ENCODE measurements around the gene KCNJ3.

The KCNJ3 gene

GRCh38 chr2:154709215-154709614 lies 10.7 kb downstream of the KCNJ3 start:
- Histone ChIP-seq H3K27me3 (ENCODE audit: control insufficient read depth, insufficient read depth, low read length) (no peaks in the 10 kb centered on the region), H3K4me3 (ENCODE audit: low read length) (no peak overlapping the region), H3K4me1 (ENCODE audit: control insufficient read depth, low read depth, low read length) (peaks cover 8% of the 10 kb centered on the region), H3K36me3 (ENCODE audit: control insufficient read depth, low read depth, low read length) (no peaks in the 10 kb centered on the region), H3K9me3 (ENCODE audit: control insufficient read depth, low read depth, low read length) (no peaks in the 10 kb centered on the region), H3K9ac (ENCODE audit: low read length) (no peak overlapping the region), H3K27ac (ENCODE audit: low read length) (no peak overlapping the region)

- H3K9ac ChIP-seq (ENCODE audit: low read length) = no peak overlapping the region
- H3K27me3 ChIP-seq (ENCODE audit: control insufficient read depth, insufficient read depth, low read length) = no peaks in the 10 kb centered on the region
- no peaks in the 10 kb centered on the region for H3K9me3 ChIP-seq (ENCODE audit: control insufficient read depth, low read depth, low read length)
- no peak overlapping the region for H3K4me3 ChIP-seq (ENCODE audit: low read length)
- H3K36me3 ChIP-seq (ENCODE audit: control insufficient read depth, low read depth, low read length) = no peaks in the 10 kb centered on the region
- no peak overlapping the region for H3K27ac ChIP-seq (ENCODE audit: low read length)
- H3K4me1 ChIP-seq (ENCODE audit: control insufficient read depth, low read depth, low read length) = peaks cover 8% of the 10 kb centered on the region
These were observed 11.6 kb downstream of the KCNJ3 start for GRCh38 chr2:154710078-154710477.

GRCh38 chr2:154710685-154711084 lies 12.2 kb downstream of the KCNJ3 start:
- no peaks in the 10 kb centered on the region for H3K27me3 ChIP-seq (ENCODE audit: control insufficient read depth, insufficient read depth, low read length)
- H3K27ac ChIP-seq (ENCODE audit: low read length) = no peak overlapping the region
- H3K4me1 ChIP-seq (ENCODE audit: control insufficient read depth, low read depth, low read length) = peaks cover 8% of the 10 kb centered on the region
- H3K4me3 ChIP-seq (ENCODE audit: low read length) = no peak overlapping the region
- H3K9me3 ChIP-seq (ENCODE audit: control insufficient read depth, low read depth, low read length) = no peaks in the 10 kb centered on the region
- no peaks in the 10 kb centered on the region for H3K36me3 ChIP-seq (ENCODE audit: control insufficient read depth, low read depth, low read length)
- no peak overlapping the region for H3K9ac ChIP-seq (ENCODE audit: low read length)

- Histone ChIP-seq H3K9me3 (ENCODE audit: control insufficient read depth, low read depth, low read length) (no peaks in the 10 kb centered on the region), H3K4me3 (ENCODE audit: low read length) (no peak overlapping the region), H3K27ac (ENCODE audit: low read length) (no peak overlapping the region), H3K4me1 (ENCODE audit: control insufficient read depth, low read depth, low read length) (peaks cover 8% of the 10 kb centered on the region), H3K27me3 (ENCODE audit: control insufficient read depth, insufficient read depth, low read length) (no peaks in the 10 kb centered on the region), H3K36me3 (ENCODE audit: control insufficient read depth, low read depth, low read length) (no peaks in the 10 kb centered on the region), H3K9ac (ENCODE audit: low read length) (no peak overlapping the region)
These were observed 15.2 kb downstream of the KCNJ3 start for GRCh38 chr2:154713675-154714074.

GRCh38 chr2:154720651-154721050 lies 22.2 kb downstream of the KCNJ3 start:
- Histone ChIP-seq H3K9me3 (ENCODE audit: control insufficient read depth, low read depth, low read length) (no peaks in the 10 kb centered on the region), H3K27me3 (ENCODE audit: control insufficient read depth, insufficient read depth, low read length) (no peaks in the 10 kb centered on the region), H3K9ac (ENCODE audit: low read length) (no peak overlapping the region), H3K36me3 (ENCODE audit: control insufficient read depth, low read depth, low read length) (no peaks in the 10 kb centered on the region), H3K4me1 (ENCODE audit: control insufficient read depth, low read depth, low read length) (no peaks in the 10 kb centered on the region), H3K4me3 (ENCODE audit: low read length) (no peak overlapping the region), H3K27ac (ENCODE audit: low read length) (no peak overlapping the region)

- Histone ChIP-seq H3K36me3 (ENCODE audit: control insufficient read depth, low read depth, low read length) (no peaks in the 10 kb centered on the region), H3K4me3 (ENCODE audit: low read length) (no peak overlapping the region), H3K9me3 (ENCODE audit: control insufficient read depth, low read depth, low read length) (no peaks in the 10 kb centered on the region), H3K9ac (ENCODE audit: low read length) (no peak overlapping the region), H3K27me3 (ENCODE audit: control insufficient read depth, insufficient read depth, low read length) (no peaks in the 10 kb centered on the region), H3K4me1 (ENCODE audit: control insufficient read depth, low read depth, low read length) (no peaks in the 10 kb centered on the region), H3K27ac (ENCODE audit: low read length) (no peak overlapping the region)
These were observed 25.8 kb downstream of the KCNJ3 start for GRCh38 chr2:154724194-154724797.

GRCh38 chr2:154740361-154740760 lies 41.9 kb downstream of the KCNJ3 start:
- Histone ChIP-seq H3K9me3 (ENCODE audit: control insufficient read depth, low read depth, low read length) (no peaks in the 10 kb centered on the region), H3K9ac (ENCODE audit: low read length) (no peak overlapping the region), H3K27me3 (ENCODE audit: control insufficient read depth, insufficient read depth, low read length) (no peaks in the 10 kb centered on the region)

GRCh38 chr2:154758871-154759270 lies 60.4 kb downstream of the KCNJ3 start:
- Histone ChIP-seq H3K27me3 (ENCODE audit: control insufficient read depth, insufficient read depth, low read length) (no peaks in the 10 kb centered on the region), H3K27ac (ENCODE audit: low read length) (no peak overlapping the region), H3K9me3 (ENCODE audit: control insufficient read depth, low read depth, low read length) (no peaks in the 10 kb centered on the region), H3K36me3 (ENCODE audit: control insufficient read depth, low read depth, low read length) (no peaks in the 10 kb centered on the region), H3K4me1 (ENCODE audit: control insufficient read depth, low read depth, low read length) (no peaks in the 10 kb centered on the region), H3K4me3 (ENCODE audit: low read length) (no peak overlapping the region), H3K9ac (ENCODE audit: low read length) (no peak overlapping the region)

More at GRCh38 chr2:154740361-154740760, 41.9 kb downstream of the KCNJ3 start:
- Histone ChIP-seq H3K4me3 (ENCODE audit: low read length) (no peak overlapping the region), H3K4me1 (ENCODE audit: control insufficient read depth, low read depth, low read length) (no peaks in the 10 kb centered on the region), H3K27ac (ENCODE audit: low read length) (no peak overlapping the region), H3K36me3 (ENCODE audit: control insufficient read depth, low read depth, low read length) (no peaks in the 10 kb centered on the region)

- Histone ChIP-seq H3K4me3 (ENCODE audit: low read length) (no peak overlapping the region), H3K4me1 (ENCODE audit: control insufficient read depth, low read depth, low read length) (no peaks in the 10 kb centered on the region), H3K27me3 (ENCODE audit: control insufficient read depth, insufficient read depth, low read length) (no peaks in the 10 kb centered on the region), H3K27ac (ENCODE audit: low read length) (no peak overlapping the region), H3K9me3 (ENCODE audit: control insufficient read depth, low read depth, low read length) (no peaks in the 10 kb centered on the region), H3K9ac (ENCODE audit: low read length) (no peak overlapping the region), H3K36me3 (ENCODE audit: control insufficient read depth, low read depth, low read length) (no peaks in the 10 kb centered on the region)
These were observed 64.1 kb downstream of the KCNJ3 start for GRCh38 chr2:154762638-154763037.

- no peaks in the 10 kb centered on the region for H3K4me1 ChIP-seq (ENCODE audit: control insufficient read depth, low read depth, low read length)
- no peak overlapping the region for H3K27ac ChIP-seq (ENCODE audit: low read length)
- H3K9me3 ChIP-seq (ENCODE audit: control insufficient read depth, low read depth, low read length) = no peaks in the 10 kb centered on the region
- H3K27me3 ChIP-seq (ENCODE audit: control insufficient read depth, insufficient read depth, low read length) = no peaks in the 10 kb centered on the region
- H3K36me3 ChIP-seq (ENCODE audit: control insufficient read depth, low read depth, low read length) = no peaks in the 10 kb centered on the region
- H3K9ac ChIP-seq (ENCODE audit: low read length) = no peak overlapping the region
- no peak overlapping the region for H3K4me3 ChIP-seq (ENCODE audit: low read length)
These were observed 73.3 kb downstream of the KCNJ3 start for GRCh38 chr2:154771664-154772284.

GRCh38 chr2:154776825-154777224 lies 78.3 kb downstream of the KCNJ3 start:
- no peaks in the 10 kb centered on the region for H3K36me3 ChIP-seq (ENCODE audit: control insufficient read depth, low read depth, low read length)

GRCh38 chr2:154794406-154794805 lies 95.9 kb downstream of the KCNJ3 start:
- Histone ChIP-seq H3K36me3 (ENCODE audit: control insufficient read depth, low read depth, low read length) (no peaks in the 10 kb centered on the region), H3K9me3 (ENCODE audit: control insufficient read depth, low read depth, low read length) (no peaks in the 10 kb centered on the region), H3K27ac (ENCODE audit: low read length) (no peak overlapping the region), H3K4me1 (ENCODE audit: control insufficient read depth, low read depth, low read length) (peaks cover 11% of the 10 kb centered on the region), H3K27me3 (ENCODE audit: control insufficient read depth, insufficient read depth, low read length) (no peaks in the 10 kb centered on the region), H3K9ac (ENCODE audit: low read length) (no peak overlapping the region), H3K4me3 (ENCODE audit: low read length) (no peak overlapping the region)

More at GRCh38 chr2:154776825-154777224, 78.3 kb downstream of the KCNJ3 start:
- Histone ChIP-seq H3K4me1 (ENCODE audit: control insufficient read depth, low read depth, low read length) (no peaks in the 10 kb centered on the region), H3K9me3 (ENCODE audit: control insufficient read depth, low read depth, low read length) (no peaks in the 10 kb centered on the region), H3K27ac (ENCODE audit: low read length) (no peak overlapping the region), H3K27me3 (ENCODE audit: control insufficient read depth, insufficient read depth, low read length) (no peaks in the 10 kb centered on the region), H3K4me3 (ENCODE audit: low read length) (no peak overlapping the region), H3K9ac (ENCODE audit: low read length) (no peak overlapping the region)
